ENCODE measurements around the gene GIT1. TPM values are rescaled to one million over a fixed set of nuclear protein-coding genes. Genes with fewer than 3 reads are reported as not detected.
A peak's percentile ranks its signal among the peaks of the same experiment; 100 is the strongest.

The GIT1 gene
- total and polyA plus RNA-seq, 9 donors: 18.0 to 51.8 (median 39.0) TPM

GRCh38 chr17:29587591-29587990 is 1.9 kb downstream of the GIT1 start:
- no peak overlapping the region for H3K4me3 ChIP-seq
- TF ChIP-seq POLR2A (IDR thresholded peaks at IDR 0.05) (no peak), EP300 (IDR thresholded peaks at IDR 0.05) (no peak), CTCF (IDR thresholded peaks at IDR 0.05) (no peak)
- intact Hi-C loops (cut with DNase I): loop anchor here in 1 of 4 donors (10.0 kb wide), 1 partner anchor 337 kb away; no protein-coding TSS in a partner anchor

GRCh38 chr17:29586676-29587469 is 2.6 kb downstream of the GIT1 start:
- intact Hi-C loops (cut with DNase I): loop anchor here in 1 of 4 donors (10.0 kb wide), 1 partner anchor 338 kb away; no protein-coding TSS in a partner anchor
- peak in 1 of 5 donors; percentile 20 for DNase-seq
- Histone ChIP-seq H3K4me3 (no peak overlapping the region), H3K9me3 (no peaks in the 10 kb centered on the region), H3K36me3 (no peaks in the 10 kb centered on the region), H3K4me1 (ENCODE audit: insufficient read depth) (peaks cover 17% of the 10 kb centered on the region), H3K27ac (no peak overlapping the region), H3K27me3 (no peaks in the 10 kb centered on the region)
- WGBS, 3 donors: 81 to 83% (median 83%) methylated on average over 9 of the region's 9 CpGs
- no peak for TF ChIP-seq EP300 (IDR thresholded peaks at IDR 0.05)
- no peak for TF ChIP-seq POLR2A (IDR thresholded peaks at IDR 0.05)
- TF ChIP-seq CTCF (IDR thresholded peaks at IDR 0.05): no peak

More at GRCh38 chr17:29587591-29587990, 1.9 kb downstream of the GIT1 start:
- H3K4me1 ChIP-seq (ENCODE audit: insufficient read depth): peaks cover 20% of the 10 kb centered on the region
- H3K36me3 ChIP-seq: no peaks in the 10 kb centered on the region
- DNase-seq: peak in 3 of 5 donors; percentile 9 to 19 (median 16)
- H3K27me3 ChIP-seq: no peaks in the 10 kb centered on the region
- peak overlapping the region in 1 of 2 donors; percentile 45 for H3K27ac ChIP-seq
- H3K9me3 ChIP-seq: no peaks in the 10 kb centered on the region
- 79 to 87% (median 80%) methylated on average over 6 of the region's 6 CpGs for WGBS, 3 donors

GRCh38 chr17:29585080-29585751 is 4.2 kb downstream of the GIT1 start:
- Histone ChIP-seq H3K27me3 (no peaks in the 10 kb centered on the region), H3K27ac (no peak overlapping the region), H3K9me3 (no peaks in the 10 kb centered on the region), H3K4me1 (ENCODE audit: insufficient read depth) (peaks cover 12% of the 10 kb centered on the region), H3K4me3 (no peak overlapping the region), H3K36me3 (no peaks in the 10 kb centered on the region)
- TF ChIP-seq CTCF (IDR thresholded peaks at IDR 0.05) (no peak), EP300 (IDR thresholded peaks at IDR 0.05) (no peak), POLR2A (IDR thresholded peaks at IDR 0.05) (no peak)
- intact Hi-C loops (cut with DNase I): loop anchor here in 1 of 4 donors (10.0 kb wide), 1 partner anchor 340 kb away; no protein-coding TSS in a partner anchor
- DNase-seq: peak in 1 of 5 donors; percentile 28
- 79 to 87% (median 82%) methylated on average over 7 to 8 of the region's 8 CpGs for WGBS, 3 donors

- Histone ChIP-seq H3K4me3 (no peak overlapping the region), H3K36me3 (no peaks in the 10 kb centered on the region), H3K27me3 (no peaks in the 10 kb centered on the region), H3K4me1 (ENCODE audit: insufficient read depth) (peaks cover 11% of the 10 kb centered on the region), H3K9me3 (no peaks in the 10 kb centered on the region), H3K27ac (no peak overlapping the region)
- intact Hi-C loops (cut with DNase I): loop anchor here in 1 of 4 donors (10.0 kb wide), 1 partner anchor 340 kb away; no protein-coding TSS in a partner anchor
- TF ChIP-seq POLR2A (IDR thresholded peaks at IDR 0.05) (no peak), CTCF (IDR thresholded peaks at IDR 0.05) (no peak), EP300 (IDR thresholded peaks at IDR 0.05) (no peak)
- DNase-seq: no peak
- WGBS, 3 donors: 86 to 92% (median 88%) methylated on average over 12 of the region's 12 CpGs
These were observed 4.9 kb downstream of the GIT1 start for GRCh38 chr17:29584452-29585079.

All from ovary (tissue), 9 donors.